ENCODE data around the gene SCAPER.
A peak's percentile ranks its signal among the peaks of the same experiment; 100 is the strongest.

Gene SCAPER

DNA sequence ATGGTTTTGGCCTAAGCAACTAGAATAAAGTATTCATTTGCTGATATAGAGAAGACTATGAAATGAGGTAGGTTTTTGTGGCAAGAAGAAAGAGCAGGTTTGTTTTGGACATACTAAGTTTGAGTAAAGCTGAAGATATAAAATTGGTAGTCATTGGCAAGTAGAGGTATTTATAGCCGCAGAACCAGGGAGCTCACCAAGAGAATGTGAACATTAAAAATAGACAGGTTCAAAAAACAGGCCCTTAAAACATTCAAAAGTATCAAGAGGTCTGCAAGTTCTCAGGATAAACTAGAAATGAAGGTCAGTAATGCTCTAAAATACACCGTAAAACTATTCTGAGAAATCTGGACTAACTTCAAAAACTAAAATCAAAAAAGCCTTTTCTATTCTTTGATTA is 240.7 kb downstream of the SCAPER start:
- DNase-seq = no peak

DNA sequence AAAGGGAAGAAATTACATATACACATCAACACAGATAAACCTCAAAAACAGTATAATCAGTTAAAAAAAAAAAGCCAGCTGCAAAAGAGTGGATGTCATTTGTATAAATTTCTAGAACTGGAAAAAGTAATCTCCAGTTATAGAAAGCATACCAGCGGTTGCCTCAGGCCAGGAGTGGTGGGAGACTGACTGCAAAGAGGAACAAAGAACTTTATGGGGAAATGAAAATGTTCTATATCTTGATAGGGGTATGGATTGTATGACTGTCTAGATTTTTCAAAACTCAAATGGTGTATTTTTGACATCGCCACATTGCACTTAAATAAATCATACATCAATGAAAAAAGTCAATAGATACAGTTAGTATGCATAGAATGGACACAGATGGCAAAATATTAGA is 241.6 kb downstream of the SCAPER start:
- DNase-seq = no peak

DNA sequence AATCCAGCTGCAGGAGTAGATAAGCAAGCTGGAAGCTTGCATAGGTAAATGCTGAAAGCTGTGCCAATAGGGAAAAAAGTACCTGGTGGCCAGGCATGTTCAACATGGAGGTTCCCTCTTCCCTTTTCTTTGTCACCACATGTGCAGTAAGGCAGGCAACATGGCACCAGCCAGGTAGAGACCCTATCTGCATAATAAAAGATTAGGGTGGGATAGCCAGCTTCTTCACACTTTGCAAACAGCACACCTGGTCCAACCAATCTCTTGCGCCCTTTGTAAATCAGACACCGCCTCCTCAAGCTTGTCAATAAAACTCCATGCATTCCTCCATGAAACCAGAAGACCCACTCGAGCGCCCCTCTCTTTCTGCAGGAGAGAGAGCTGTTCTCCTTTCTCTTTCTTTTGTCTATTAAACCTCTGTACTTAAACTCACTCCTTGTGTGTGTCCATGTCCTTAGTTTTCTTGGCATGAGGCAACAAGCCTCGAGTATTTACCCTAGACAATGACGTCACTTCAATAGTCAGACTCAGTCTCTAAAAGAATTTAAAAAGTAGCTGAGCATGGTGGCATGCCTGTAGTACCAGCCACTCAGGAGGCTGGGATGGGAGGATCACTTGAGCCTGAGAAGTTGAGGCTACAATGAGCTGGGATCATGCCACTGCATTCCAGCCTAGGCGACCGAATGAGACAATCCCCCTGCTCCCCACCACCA is 256.3 kb downstream of the SCAPER start:
- DNase-seq = no peak

DNA sequence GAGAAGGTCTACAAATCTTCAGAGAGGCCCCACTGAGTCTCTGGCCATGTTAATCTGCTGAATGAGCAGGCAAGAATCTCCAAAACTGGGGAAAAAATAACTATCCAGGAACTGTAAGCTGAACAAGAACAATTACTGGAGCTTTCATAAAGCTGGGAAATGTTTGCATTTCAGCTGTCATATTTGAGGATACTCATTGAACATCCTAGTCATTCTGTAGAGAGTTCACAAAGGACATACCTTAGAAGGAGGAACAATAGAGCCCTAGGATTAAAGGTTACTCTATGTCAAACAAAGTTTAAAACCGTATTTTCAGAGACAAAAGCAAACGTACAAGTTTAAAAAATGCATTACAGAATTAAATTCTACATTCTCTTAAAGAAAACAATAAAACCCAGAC is 257.5 kb downstream of the SCAPER start:
- DNase-seq = no peak

DNA sequence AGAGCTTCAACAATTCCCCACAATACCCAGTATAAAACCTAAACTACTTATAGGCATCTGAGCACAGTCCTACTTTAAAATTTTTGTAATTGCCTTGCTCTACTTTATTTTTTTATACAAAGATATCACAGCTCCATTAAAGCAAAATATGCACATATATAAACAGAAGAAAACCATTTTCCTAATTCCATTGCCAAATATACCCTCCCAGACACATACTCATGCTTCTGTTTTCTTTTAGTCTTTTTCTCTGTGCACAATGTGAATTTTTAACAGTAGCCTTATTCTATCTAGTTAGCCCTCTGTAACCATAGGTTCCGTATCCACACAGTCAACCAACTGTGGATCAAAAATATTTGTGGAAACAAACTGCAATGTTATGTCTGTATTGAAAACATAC is 260.5 kb downstream of the SCAPER start:
- DNase-seq = no peak

DNA sequence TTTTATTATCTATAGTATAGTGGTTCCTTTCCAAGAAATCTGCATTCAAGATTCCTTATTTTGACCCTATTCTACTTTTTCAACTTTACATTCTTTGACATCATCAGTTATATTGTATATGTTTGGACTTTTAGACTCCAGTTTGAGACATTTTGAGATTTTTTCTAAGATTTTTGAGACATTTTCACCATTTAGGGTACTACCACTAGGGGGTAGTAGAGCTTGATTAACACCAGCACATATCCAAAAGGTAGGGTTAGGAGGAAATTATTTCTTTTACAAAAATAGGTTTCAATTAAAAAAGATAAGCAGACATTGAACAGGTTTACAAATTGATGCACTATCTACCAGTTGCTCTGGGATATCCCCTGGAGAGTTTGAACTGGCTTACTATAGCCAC is 262.5 kb downstream of the SCAPER start:
- peak in 1 of 5 donors; percentile 14 for DNase-seq

DNA sequence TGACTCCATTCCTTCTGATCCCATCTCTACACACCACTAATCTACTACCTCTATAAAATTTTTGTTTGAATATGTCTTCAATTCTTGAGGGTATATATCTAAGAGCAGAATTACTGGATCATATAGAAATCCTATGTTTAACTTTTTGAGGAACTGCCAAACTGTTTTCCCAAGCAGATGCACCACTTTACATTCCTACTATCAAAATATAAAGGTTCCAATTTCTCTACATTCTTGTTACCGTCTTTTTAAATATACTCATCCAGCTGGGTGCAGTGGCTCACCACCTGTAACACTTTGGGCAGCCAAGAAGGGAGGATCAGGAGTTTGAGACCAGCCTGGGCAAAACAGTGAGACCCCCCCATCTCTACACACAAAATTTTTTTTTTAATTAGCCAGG is 268.0 kb downstream of the SCAPER start:
- DNase-seq = no peak

DNA sequence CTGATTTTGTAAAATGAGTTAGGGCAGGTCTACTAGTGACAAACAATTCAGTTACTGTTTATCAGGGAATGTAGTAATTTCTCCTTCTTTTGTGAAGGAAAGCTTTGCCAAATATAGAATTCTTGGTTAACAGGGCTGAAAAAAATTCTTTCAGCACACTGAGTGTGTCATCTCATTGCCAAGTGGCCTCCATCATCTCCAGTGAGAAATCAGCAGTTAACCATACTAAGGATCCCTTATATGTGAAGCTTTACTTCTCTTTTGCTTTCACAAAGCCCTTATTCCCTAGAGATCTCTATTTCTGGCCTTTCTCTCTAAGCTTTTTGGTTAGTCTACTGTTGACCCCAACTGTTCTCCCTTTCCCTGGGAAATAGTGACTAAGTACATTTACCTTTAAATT is 269.1 kb downstream of the SCAPER start:
- DNase-seq = no peak

DNA sequence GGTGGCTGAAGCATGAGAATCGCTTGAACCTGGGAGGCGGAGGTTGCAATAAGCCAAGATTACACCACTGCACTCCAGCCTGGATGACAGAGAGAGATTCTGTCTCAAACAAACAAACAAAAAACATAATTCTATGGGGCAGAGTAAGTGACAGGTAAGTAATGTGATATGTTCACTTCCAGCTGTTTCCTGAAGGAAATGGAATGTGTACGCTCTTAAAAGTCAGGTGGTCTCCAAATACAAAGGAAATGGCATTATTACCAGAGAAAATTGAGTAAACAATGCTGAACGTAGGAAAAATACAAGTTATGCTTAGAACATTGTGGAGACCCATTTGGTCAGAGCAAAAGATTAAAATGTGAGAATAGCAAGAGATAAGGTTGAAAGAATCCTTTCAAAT is 278.5 kb downstream of the SCAPER start:
- no peak for DNase-seq

DNA sequence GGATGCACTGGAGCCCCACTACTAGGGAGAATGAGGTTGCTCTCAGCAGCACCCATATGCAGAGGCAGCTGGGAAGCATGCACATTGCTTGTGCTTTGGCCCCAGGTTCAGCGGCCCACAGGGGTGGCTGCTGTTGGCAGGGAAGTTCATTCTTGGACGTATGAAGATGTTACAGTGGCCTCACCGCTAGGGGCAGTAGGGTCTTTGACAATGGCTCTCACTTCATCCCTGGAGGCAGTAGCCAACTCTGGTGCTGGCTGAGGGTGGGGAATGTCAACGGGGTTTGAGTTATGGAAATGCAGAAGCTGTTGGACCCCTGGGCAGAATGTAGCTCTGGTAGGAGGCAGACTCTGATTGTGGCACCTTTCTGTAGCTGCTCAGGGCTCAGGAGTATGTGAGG is 279.9 kb downstream of the SCAPER start:
- DNase-seq = no peak

DNA sequence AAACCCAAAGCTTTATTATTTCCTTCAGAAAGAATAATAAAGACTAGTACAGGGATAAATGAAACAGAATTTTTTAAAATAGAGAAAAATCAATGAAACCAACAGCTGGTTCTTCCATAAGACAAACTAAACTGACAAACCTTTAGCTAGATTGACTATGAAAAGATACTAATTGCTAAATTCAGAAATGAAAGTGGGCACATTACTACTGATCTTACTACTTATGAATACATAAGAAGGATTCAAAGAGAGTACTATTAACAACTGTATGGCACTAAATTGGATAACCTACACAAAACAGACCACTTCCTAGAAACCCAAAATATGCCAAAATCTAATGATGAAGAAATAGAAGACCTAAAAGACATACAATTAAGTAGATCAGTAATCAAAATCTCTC is 290.4 kb downstream of the SCAPER start:
- peak in 1 of 5 donors; percentile 6 for DNase-seq

DNA sequence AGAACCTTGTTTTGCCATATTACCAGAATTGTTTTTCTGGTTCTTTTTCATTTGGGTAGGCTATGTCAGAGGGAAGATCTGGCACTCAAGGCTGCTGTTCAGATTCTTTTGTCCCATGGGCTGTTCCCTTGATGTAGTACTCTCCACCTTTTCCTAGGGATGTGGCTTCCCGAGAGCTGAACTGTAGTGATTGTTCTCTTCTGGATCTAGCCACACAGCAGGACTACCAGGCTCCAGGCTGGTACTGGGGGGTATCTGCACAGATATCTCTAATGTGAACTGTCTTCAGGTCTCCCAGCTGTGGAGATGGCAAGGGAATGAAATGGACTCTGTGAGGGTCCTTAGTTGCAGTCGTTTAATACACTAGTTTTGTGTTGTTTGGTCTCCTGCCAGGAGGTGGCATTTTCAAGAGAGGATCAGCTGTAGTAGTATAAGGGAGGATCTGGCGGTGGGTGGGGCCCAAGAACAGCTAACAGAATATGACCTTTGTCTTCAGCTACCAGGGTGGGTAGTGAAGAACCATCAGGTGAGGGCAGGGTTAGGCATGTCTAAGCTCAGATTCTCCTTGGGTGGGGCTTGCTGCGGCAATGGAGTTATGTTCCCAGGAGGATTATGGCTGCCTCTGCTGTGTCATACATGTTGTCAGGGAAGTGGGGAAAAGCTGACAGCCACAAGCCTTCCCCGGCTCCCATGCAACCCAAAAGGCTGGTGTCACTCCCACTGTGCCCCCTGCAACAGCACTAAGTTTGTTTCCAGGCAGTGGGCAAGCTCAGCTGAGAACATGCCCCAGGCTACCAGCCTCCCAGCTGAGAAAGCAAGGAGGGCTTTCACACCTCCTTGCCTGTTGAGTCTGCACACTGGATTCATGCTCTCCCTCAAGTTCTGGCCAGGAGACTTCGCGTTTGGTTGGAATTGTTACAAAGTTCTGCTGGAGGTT is 316.1 kb downstream of the SCAPER start:
- no peak for DNase-seq

DNA sequence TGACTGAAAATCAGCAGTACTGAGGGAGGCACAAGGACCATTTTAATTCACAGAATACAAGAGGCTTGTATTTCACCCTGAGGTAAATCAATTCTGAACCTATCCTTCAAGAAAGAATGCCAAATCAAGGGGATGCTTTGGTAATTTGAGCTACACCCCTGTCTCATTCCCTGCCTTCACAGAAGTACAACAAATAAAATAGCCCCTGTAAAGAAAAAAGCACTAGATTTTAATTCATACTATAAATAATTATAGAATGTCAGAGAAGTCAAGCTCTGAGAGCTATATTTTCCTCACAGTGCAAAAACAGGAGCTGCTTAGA is 319.6 kb downstream of the SCAPER start:
- DNase-seq = no peak

DNA sequence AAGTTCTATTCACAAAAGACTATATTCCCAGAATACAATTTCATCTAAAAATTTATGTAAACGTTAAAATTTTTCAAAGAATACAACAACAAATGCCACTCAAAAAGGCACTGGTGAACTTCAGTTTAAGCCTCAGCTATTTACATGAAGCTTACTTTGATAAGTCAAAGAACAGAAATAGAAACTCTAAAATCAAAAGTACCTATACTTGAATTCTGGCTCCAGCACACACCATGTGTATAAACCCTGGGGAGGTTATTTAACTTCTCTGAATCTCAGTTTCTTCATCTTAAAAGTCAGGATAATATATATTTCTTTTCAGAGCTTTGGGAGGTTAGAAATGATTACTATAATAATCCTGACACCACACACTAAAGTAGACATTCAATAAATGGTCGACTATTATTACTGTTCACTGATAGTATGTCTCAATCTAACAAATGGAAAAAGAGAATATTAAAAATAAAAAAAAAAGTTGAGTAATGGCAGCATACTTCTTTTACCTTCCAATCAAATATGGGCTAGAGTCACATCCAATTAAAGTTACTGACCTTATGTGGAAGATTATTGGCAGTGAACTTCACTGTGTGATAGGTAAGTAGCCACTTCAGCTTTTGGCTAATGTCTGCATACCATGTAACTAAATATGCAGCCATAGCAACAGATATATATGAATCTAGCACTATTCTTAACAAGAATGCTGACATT is 320.1 kb downstream of the SCAPER start:
- no peak for DNase-seq

DNA sequence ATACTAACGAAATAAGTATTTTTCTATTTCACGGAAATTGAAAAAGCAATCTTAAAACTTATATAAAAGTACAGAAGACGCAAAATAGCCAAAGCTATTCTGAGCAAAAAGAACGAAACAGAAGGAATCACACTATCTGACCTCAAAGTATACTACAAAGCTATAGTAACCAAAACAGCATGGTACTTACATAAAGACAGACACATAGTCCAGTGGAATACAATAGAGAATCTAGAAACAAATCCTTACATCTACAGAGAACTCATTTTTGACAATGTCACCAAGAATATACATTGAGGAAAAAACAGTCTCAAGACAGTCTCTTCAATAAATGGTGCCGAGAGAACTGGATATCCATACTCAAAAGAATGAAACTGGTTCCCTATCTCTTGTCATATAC is 322.6 kb downstream of the SCAPER start:
- DNase-seq = no peak

DNA sequence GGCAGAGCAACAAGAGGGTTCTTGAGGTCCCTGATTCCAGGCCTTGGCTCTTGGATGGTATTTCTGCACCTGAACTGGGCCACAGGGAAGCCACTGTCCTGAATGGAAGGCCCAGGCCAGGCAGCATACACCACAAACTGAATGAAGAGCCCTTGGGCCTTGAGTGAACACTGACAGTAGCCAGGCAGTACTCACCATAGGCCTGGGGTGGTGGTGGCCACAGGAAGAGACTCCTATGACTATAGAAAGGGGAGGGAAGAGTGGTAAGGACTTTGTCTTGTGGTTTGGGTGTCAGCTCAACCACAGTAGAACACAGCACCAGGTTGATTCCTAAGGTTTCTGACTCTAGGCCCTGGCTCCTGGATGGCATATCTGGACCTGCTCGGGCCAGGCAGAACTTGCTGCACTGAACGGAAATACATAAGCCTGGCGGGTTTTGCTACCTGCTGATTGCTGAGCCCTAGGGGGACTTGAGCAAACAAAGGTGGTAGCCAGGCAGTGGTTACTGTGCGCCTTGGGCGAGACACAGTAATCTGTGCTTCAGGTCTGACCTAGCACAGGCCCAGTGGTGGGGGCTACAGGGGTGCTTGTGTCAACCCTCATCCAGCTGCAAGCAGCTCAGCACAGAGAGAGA is 327.1 kb downstream of the SCAPER start:
- no peak for DNase-seq

DNA sequence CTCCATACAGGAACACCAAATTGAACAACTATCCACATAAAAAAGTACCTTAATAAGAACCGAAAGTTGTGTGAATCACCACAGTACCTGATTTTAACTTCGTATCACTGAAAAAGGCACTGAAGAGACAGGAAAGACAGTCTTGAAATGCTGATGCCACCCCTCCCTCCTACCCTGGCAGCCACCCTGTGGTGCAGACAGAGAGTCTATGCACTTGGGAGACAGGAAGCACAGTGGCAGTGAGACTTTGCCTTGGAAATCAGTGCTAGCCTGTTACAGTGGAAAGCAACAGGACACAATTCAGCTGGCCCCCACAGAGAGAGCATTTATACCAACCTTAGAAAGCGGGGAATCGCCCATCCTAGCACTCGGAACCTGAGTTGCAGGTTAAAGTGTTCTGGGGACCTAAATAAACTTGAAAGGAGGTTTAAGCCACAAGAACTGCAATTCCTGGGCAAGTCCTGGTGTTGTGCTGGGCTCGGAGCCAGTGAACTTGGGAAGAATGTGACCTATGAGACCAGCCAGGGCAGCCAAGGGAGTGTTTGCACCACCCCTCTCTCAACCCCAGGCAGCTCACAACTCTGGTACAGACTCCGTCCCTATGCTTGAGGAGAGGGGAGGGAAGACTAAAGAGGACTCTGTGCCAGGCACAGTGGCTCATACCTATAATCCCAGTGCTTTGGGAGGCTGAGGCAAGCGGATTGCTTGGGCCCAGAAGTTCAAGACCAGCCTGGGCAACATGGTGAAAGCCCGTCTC is 328.4 kb downstream of the SCAPER start:
- peak in 1 of 5 donors; percentile 25 for DNase-seq

DNA sequence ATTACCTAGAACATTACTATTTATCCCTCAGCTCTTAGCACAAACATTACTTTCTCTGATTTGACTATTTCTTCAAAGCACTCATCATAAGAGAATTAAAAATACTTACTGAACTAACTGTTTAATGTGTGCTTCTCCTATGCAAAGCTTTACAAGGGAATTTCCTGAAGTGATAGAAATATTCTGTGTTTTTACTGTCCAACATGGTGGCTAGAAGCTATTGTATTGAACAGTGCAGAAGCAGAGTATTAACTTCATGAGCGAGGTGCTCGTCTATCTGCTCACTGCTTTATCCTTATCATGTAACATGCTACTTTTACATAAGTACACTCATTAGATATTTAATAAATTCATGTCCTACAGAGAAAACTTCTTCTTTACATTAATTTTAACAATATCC is 329.5 kb downstream of the SCAPER start:
- no peak for DNase-seq

DNA sequence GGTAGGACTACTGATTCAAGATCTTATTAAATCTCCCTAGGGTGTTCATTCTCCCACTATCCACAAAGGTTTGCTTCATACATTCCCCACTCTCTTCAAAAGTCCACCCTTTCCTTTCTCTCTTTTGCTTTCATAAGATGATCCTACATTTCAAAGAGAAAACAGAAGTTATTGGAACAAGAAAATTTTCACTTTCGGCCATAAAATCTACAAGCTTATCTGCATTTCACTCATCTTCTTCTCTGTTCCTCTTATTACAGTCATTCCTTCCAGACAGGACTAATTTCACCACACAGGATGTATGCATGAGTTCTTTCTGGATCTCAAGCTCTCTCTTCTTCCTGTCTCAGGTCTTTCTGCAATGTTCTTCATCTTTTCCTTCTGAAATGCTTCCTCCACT is 329.9 kb downstream of the SCAPER start:
- DNase-seq = peak in 1 of 5 donors; percentile 54

DNA sequence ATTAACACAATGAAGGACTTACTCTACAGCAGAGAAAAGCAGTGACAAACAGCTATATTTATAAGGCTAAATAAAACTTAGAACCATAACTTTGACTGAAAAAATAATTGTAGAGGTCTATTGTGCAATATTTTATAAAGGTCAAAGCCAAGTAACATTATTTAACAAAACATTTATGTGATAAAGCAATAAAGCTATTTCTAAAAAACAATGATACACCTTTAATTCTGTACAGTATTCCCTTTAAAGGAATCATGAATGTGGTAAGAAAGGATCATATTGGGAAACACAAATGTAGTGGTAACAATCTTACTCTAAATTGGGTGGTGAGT is 332.2 kb downstream of the SCAPER start:
- no peak for DNase-seq

DNA sequence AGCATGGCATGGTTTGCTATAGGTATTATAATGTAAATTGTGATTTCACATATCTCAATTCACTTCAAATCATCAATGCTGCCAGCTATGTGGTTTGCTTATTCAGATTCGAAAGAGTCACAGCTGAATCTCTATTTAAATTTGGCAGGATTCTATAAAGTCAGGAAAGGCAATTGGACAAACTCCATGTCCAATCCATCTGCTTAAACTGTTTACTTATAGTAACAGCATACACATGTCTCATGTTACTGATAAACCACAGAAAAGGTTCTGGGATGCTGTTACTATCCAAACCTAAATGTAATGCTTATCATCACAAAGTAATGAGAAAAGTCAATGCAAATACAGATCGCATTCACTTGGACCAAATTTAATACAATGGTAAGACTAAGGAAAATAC is 338.9 kb downstream of the SCAPER start:
- DNase-seq = no peak

DNA sequence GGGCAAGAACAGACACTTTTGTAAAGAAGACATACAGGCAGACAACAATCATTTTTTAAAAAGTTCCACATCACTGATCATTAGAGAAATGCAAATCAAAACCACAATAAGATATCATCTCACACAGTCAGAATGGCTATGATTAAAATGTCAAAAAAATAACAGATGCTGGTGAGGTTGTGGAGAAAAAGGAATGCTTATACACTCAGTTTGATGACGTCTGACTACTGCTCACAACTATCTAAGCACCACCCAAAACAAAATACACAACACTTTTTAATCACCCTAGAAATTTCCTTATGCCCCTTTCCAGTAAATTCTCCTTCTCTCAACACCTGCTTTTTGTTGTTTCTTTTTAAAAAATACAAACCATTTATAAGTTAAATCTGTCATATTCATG is 339.8 kb downstream of the SCAPER start:
- DNase-seq = no peak

DNA sequence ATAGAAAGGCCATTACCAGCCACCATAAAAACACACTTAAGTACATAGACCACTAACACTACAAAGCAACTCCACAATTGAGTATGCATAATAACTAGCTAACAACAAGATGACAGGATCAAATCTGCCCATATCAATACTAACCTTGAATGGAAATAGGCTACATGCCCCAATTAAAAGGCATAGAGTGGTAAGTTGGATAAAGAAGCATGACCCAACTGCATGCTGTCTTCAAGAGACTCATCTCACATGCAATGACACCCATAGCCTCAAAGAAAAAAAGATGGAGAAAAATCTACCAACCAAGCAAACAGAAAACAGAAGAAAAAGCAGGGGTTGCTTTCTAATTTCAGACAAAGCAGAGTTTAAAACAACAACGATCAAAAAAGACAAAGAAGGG is 349.9 kb downstream of the SCAPER start:
- no peak for DNase-seq

Data from T-helper 1 cell (primary cell).